SU-DHL-6 (cell line): Measurements from ENCODE around the gene MBOAT7.

Experiments used
- EZH2phosphoT487 ChIP-seq: fragments of 200-600 bp; sonication (generic), shearing (Covaris generic); conservative IDR thresholded peaks from 2 replicates; pipeline ENCODE4 v1.6.1; 2018; ENCODE audit warnings: mild to moderate bottlenecking, antibody characterized with exemption, low read length, moderate library complexity, mixed read lengths
- TF ChIP-seq, protein P1 (sequence below): fragments of 200-600 bp; sonication (generic); IDR thresholded peaks from one replicate; pipeline ENCODE4 v1.5.1; 2017; ENCODE audit warnings: antibody characterized with exemption, mild to moderate bottlenecking, low read length, moderate library complexity; ENCODE audit not compliant: insufficient read depth, poor library complexity, severe bottlenecking

- TF ChIP-seq, protein P1, sequence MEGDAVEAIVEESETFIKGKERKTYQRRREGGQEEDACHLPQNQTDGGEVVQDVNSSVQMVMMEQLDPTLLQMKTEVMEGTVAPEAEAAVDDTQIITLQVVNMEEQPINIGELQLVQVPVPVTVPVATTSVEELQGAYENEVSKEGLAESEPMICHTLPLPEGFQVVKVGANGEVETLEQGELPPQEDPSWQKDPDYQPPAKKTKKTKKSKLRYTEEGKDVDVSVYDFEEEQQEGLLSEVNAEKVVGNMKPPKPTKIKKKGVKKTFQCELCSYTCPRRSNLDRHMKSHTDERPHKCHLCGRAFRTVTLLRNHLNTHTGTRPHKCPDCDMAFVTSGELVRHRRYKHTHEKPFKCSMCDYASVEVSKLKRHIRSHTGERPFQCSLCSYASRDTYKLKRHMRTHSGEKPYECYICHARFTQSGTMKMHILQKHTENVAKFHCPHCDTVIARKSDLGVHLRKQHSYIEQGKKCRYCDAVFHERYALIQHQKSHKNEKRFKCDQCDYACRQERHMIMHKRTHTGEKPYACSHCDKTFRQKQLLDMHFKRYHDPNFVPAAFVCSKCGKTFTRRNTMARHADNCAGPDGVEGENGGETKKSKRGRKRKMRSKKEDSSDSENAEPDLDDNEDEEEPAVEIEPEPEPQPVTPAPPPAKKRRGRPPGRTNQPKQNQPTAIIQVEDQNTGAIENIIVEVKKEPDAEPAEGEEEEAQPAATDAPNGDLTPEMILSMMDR, result no peak
- no peak for TF ChIP-seq EZH2phosphoT487
These were observed 16.1 kb downstream of the MBOAT7 start for GRCh38 chr19:54173359-54173699.
